ENCODE results near the gene COX19. TPM values are rescaled to one million over a fixed set of nuclear protein-coding genes. Genes with fewer than 3 reads are reported as not detected.
"Not testable (repeated sequence)": the region's sequence is repeated elsewhere in the genome, so short reads cannot be mapped to it uniquely, and the experiment has no call there.

Gene COX19
- total RNA-seq, 2 donors from 2014 or later = 7.2 to 18.1 TPM

DNA sequence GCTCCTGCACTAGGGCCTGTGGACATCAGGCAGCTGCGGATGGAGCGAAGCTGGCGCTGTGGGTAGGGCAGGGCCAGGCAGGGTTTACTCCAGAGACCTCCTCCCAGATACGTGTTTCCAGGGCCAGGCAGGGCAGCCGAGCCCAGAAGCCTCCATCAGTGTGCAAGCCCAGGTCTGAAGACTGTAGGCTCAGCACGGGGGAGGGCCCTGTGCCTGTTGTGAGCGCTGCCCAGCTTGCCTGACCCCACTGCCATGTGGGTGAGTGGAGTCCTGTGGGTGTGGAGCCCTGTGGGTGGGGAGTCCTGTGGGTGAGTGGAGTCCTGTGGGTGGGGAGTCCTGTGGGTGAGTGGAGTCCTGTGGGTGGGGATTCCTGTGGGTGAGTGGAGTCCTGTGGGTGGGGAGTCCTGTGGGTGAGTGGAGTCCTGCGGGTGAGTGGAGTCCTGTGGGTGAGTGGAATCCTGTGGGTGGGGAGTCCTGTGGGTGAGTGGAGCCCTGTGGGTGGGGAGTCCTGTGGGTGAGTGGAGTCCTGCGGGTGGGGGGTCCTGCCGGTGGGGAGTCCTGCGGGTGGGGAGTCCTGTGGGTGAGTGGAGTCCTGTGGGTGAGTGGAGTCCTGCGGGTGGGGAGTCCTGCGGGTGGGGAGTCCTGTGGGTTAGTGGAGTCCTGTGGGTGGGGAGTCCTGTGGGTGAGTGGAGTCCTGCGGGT is 25.9 kb upstream of the COX19 start:
- DNase-seq (ENCODE audit: low spot score); H3K9me3 ChIP-seq; H3K36me3 ChIP-seq; H3K27ac ChIP-seq; ATAC-seq (ENCODE audit: insufficient number of reproducible peaks, low FRiP score, low read depth); H3K27me3 ChIP-seq (replicated peaks; ENCODE audit: insufficient read depth); H3K4me1 ChIP-seq (ENCODE audit: control insufficient read depth in 1 of 2, low read depth in 2 of 2); H3K4me3 ChIP-seq: not testable (repeated sequence)

DNA sequence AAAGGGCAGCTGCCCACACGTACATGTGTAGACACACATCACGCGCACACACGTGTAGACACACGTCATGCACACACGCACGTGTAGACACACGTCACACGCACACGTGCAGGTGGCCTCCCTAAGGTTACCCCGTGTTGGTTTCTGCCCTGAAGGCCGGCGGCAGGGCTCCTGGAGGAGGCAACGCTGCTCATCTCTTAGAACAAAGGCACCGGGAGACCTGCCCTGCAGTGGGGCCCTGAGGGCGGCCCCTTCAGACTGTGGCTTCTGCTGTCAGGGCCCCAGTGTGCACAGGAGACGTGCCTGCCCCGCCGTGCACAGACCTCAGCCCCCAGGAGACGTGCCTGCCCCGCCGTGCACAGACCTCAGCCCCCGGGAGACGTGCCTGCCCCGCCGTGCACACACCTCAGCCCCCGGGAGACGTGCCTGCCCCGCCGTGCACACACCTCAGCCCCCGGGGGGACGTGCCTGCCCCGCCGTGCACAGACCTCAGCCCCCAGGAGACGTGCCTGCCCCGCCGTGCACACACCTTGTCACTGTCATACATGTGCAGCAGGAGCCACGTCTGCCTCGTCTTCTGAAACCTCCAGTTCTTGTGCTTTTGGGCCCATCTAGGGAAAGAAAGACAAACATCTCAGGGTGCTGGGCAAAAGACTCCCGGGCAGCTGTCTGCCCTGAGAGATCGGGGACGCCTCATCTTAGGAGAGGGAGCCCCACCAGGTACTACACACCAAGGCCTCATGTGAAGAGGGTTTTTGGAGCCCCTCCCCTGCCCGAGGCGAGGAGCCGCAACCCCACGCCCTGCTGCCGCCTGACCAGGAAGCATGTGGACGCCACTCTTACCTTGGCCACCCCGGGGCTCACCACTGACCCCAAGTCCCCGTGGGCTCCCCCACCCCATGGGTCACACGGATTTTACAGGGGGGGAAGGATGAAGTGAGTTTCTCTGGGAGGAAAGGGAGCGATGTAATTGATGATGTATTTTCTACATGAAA is 24.9 kb upstream of the COX19 start:
- Histone ChIP-seq H3K27me3 (replicated peaks; ENCODE audit: insufficient read depth) (no peaks in the 10 kb centered on the region), H3K27ac (no peak overlapping the region), H3K36me3 (peaks cover 8% of the 10 kb centered on the region), H3K4me3 (no peak overlapping the region), H3K9me3 (no peaks in the 10 kb centered on the region), H3K4me1 (ENCODE audit: control insufficient read depth in 1 of 2, low read depth in 2 of 2) (no peaks in the 10 kb centered on the region)
- no peak for DNase-seq (ENCODE audit: low spot score)
- TF ChIP-seq, protein P1, sequence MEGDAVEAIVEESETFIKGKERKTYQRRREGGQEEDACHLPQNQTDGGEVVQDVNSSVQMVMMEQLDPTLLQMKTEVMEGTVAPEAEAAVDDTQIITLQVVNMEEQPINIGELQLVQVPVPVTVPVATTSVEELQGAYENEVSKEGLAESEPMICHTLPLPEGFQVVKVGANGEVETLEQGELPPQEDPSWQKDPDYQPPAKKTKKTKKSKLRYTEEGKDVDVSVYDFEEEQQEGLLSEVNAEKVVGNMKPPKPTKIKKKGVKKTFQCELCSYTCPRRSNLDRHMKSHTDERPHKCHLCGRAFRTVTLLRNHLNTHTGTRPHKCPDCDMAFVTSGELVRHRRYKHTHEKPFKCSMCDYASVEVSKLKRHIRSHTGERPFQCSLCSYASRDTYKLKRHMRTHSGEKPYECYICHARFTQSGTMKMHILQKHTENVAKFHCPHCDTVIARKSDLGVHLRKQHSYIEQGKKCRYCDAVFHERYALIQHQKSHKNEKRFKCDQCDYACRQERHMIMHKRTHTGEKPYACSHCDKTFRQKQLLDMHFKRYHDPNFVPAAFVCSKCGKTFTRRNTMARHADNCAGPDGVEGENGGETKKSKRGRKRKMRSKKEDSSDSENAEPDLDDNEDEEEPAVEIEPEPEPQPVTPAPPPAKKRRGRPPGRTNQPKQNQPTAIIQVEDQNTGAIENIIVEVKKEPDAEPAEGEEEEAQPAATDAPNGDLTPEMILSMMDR (IDR thresholded peaks at IDR 0.05) = no peak
- no peak for ATAC-seq (ENCODE audit: insufficient number of reproducible peaks, low FRiP score, low read depth)

DNA sequence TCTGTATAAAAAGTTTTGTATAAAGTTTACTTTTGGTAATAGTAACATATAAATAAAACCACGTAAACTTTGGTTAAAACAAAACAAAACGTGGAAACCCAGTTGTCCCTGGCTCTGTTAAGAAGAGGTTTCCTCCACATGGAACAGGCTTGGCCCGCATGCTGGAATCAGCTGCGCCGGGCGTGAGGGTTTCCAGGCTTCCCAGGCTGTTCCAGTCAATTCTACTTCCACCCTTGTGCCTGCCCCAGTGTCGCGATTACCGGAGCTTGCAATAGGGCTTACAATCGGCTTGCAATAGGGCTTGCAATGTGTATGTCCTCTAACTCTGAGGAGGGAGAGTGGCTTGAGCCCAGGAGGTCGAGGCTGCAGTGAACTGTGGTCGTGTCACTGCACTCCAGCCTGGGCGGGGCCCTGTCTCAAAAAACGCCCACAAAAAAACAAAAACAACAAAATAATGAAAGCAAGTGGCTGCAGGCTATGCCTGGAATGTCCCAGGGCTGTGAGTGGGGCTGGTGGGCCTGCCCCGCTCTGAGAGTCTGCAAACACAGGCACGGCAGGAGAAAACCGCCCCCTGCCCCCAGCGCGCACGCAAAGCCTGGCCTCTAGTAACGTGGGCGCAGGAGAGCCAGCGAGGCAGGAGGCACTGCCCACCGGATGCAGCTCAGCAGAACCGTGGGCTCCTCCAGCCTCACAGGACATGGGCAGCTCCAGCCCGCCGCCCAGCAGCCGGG is 24.0 kb upstream of the COX19 start:
- TF ChIP-seq, protein P1 (IDR thresholded peaks at IDR 0.05) = no peak
- peaks cover 8% of the 10 kb centered on the region for H3K36me3 ChIP-seq
- no peaks in the 10 kb centered on the region for H3K27me3 ChIP-seq (replicated peaks; ENCODE audit: insufficient read depth)
- H3K9me3 ChIP-seq = no peaks in the 10 kb centered on the region
- no peak overlapping the region for H3K4me3 ChIP-seq
- no peaks in the 10 kb centered on the region for H3K4me1 ChIP-seq (ENCODE audit: control insufficient read depth in 1 of 2, low read depth in 2 of 2)
- ATAC-seq (ENCODE audit: insufficient number of reproducible peaks, low FRiP score, low read depth) (no peak), DNase-seq (ENCODE audit: low spot score) (no peak)
- H3K27ac ChIP-seq = no peak overlapping the region

DNA sequence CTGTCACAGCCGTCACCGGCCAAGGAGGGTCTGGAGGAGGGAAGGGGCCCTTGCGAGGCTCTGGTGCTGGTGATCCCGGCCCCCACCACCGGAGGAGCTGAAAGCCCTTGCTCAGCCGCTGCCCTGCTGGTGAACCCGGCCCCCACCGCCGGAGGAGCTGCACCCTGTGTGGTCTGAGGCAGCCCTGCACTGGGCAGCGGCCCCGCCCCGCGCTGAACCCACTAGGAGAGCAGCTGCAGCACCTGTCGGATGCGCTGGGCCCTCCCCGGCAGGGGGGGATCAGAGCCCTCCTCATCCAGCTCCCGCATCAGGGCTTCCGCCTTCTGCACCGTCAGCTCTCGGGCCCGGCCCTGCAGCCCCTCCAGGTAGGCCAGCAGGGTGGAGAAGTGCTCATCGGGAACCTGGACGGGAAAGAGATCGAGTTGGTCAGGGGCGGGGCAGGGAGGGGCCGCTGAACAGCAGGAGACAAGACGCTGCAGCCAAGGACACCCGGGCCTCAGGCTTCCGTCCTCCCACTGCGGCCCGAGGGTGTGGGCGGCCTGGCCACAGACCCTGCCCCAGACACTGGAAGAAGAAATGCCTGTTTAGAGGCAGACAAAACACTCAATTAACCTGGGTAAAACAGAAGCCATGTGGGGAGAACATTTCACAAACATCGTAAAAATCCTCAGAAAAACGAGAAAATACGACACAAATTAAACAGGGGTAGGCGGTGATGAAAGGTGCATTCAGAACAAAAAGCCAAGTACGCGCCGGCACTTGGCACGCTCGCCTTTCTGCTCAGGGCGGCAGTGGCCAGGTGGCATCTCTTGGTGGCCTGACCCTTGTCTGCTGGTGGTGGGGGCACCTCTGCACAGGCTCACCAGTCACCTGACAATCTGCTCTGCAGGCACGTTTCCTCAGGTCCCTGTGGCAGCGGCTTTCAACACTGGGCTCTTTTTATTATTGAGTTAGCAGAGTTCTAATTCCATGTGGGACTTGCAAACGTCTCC is 22.4 kb upstream of the COX19 start:
- TF ChIP-seq, protein P1 (IDR thresholded peaks at IDR 0.05) = no peak
- H3K27ac ChIP-seq = no peak overlapping the region
- H3K9me3 ChIP-seq = no peaks in the 10 kb centered on the region
- peaks cover 8% of the 10 kb centered on the region for H3K36me3 ChIP-seq
- no peak for ATAC-seq (ENCODE audit: insufficient number of reproducible peaks, low FRiP score, low read depth)
- no peaks in the 10 kb centered on the region for H3K4me1 ChIP-seq (ENCODE audit: control insufficient read depth in 1 of 2, low read depth in 2 of 2)
- no peak overlapping the region for H3K4me3 ChIP-seq
- DNase-seq (ENCODE audit: low spot score) = no peak
- H3K27me3 ChIP-seq (replicated peaks; ENCODE audit: insufficient read depth) = no peaks in the 10 kb centered on the region

Data from thoracic aorta (tissue), 2 donors.